Gastrocnemius medialis (tissue), 4 donors: Measurements from ENCODE around the gene KLHDC10.
"Not testable (repeated sequence)": the region's sequence is repeated elsewhere in the genome, so short reads cannot be mapped to it uniquely, and the experiment has no call there.

Experiments
- POLR2A ChIP-seq, 2 donors: fragments of 450-650 bp; IDR thresholded peaks; one replicate each; pipeline ENCODE4 v1.6.1; 2017; ENCODE audit warnings: antibody characterized with exemption in 2 of 2, mild to moderate bottlenecking in 2 of 2, moderate library complexity in 2 of 2
- TF ChIP-seq, protein P1 (sequence below), 5 experiments: fragments of 450-650 bp in 3 of 5; fragments of 200-600 bp in 2 of 5; sonication (generic) in 2 of 5; IDR thresholded peaks in 4 of 5; conservative IDR thresholded peaks in 1 of 5; 1 replicate in 4 of 5; 2 replicates in 1 of 5; pipeline ENCODE4 v1.5.1; 2016 to 2019; ENCODE audit warnings: antibody characterized with exemption in 5 of 5, mild to moderate bottlenecking in 3 of 5, moderate library complexity in 3 of 5

DNA sequence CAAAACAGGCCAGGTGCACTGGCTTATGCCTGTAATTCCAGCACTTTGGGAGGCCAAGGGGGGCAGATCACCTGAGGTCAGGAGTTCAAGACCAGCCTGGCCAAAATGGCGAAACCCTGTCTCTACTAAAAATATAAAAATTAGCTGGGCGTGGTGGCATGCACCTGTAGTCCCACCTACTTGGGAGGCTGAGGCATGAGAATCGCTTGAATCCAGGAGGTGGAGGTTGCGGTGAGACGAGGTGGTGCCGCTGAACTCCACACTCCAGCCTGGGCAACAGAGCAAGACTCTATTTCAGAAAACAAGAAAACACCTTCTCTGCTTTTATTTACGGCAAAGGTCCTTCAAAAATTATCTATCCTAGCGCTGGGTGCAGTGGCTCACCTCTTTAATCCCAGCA is 15.1 kb upstream of the KLHDC10 start:
- TF ChIP-seq, protein P1, sequence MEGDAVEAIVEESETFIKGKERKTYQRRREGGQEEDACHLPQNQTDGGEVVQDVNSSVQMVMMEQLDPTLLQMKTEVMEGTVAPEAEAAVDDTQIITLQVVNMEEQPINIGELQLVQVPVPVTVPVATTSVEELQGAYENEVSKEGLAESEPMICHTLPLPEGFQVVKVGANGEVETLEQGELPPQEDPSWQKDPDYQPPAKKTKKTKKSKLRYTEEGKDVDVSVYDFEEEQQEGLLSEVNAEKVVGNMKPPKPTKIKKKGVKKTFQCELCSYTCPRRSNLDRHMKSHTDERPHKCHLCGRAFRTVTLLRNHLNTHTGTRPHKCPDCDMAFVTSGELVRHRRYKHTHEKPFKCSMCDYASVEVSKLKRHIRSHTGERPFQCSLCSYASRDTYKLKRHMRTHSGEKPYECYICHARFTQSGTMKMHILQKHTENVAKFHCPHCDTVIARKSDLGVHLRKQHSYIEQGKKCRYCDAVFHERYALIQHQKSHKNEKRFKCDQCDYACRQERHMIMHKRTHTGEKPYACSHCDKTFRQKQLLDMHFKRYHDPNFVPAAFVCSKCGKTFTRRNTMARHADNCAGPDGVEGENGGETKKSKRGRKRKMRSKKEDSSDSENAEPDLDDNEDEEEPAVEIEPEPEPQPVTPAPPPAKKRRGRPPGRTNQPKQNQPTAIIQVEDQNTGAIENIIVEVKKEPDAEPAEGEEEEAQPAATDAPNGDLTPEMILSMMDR (IDR thresholded peaks at IDR 0.05 in 4 of 5, conservative IDR thresholded peaks at IDR 0.05 in 1 of 5): not testable (repeated sequence)
- not testable (repeated sequence) for TF ChIP-seq POLR2A (IDR thresholded peaks at IDR 0.05)
